ENCODE data around the gene PKIB.
"Not testable (repeated sequence)": the region's sequence is repeated elsewhere in the genome, so short reads cannot be mapped to it uniquely, and the experiment has no call there.

PKIB gene, protein sequence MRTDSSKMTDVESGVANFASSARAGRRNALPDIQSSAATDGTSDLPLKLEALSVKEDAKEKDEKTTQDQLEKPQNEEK

DNA sequence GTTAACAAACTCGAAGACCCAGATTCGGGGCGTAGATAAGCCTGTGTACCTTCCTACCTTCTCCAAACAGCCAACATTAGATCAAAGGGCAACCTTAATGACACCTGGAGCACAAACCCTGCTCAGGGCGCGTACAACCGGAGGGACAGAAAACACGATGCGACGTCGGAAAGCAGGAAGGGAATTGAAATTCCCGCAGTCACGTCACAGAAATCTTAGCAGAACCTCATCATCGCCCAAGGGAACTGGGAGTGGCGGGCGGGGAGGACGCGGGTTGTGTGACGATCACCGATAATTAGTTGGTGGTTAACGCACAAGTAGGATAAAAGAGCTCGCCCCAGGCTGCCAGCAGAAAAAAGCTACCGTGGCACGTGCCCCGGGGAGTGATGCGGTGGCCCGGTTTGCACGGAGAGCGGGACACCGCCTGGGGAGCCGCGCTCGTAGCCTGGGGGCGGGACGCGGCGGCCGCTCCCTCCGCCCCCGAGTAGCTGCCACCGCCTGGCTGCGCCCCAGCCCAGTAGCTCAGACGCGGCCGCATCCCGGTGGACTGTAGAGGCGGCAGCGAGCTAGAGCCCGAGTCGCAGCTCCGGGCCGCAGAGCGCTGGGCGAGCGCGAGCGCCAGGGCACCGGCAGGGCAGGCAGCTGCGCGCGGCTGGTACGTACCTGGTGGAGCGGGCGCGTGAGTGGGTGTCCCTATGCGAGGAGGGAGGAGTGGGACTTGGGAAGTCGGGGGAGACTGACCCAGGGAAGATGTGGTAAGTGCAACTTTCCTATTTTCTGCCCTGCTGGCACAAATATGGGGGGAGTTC is at the start of gene PKIB:
PKIB (plus strand) TSS at position 525 of the 809 bp plus-strand sequence. CDS start 107,390 bp downstream, outside the sequence.
- in situ Hi-C loops (cut with MboI; ENCODE audit: low sequenced_read_pairs): no loop called here

DNA sequence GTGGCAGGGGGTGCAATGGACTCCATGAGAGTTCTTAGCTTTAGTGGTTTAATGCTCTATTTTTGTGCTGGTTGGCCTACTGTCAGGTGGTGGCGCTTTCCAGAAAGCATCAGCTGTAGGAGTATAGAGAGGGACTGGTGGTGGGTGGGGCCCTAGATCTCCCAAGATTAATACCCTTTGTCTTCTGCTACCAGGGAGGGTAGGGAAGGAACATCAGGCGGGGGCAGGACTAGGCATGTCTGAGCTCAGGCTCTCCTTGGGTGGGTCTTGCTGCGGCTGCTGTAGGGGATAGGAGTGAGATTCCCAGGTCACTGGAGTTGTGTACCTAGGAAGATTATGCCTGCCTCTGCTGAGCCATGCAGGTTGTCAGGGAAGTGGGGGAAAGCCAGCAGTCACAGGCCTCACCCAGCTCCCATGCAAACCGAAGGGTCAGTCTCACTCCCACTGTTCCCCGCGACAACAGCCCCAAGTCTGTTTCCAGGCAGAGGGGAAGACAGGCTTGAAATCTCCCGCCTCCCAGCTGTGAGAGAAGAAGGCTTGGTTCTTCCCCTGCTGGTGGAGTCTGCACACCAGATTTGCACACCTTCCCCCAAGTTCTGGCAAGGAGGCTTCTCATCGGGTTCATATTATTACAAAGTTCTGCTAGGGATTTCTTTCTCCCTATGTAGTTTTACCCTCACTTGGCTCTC is 46.7 kb upstream of the PKIB start:
- in situ Hi-C loops (cut with MboI; ENCODE audit: low sequenced_read_pairs): no loop called here

DNA sequence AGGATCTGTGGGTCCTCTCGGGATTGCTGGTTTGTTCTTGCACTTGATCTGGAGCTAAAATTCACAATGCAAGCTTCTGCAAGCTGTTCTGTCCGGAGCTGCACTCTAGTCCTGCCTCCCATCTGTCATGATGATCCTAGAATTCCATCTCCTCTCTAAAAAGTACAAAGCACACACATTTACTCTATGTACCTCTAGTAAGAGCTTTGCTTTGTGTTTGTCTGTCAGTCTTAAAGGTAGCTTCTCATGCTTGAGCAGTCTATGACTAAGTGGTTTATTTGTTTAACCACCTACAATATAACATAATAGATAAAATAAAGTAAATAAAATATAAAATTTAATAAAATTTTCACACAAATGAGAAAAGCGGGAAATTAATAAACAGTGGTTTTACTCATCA is 46.0 kb upstream of the PKIB start:
- in situ Hi-C loops (cut with MboI; ENCODE audit: low sequenced_read_pairs): no loop called here

DNA sequence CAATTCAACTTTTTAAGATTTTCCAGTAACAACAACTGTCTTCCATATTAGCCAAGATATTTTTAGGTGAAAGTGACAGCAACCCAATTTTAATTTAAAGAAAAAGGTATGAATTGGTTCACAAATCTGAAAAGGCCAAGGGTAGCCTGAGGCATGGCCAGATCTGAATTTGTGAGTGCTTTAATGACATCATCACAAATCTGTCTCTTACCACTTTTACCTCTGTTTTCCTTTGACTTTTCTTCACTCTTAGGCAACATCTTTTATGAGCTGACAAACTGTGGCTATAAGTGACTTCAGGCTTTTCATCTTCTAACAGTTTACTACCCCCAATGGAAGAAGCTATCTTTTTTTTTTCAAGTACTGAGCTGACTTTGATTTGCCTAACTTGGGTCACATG is 44.5 kb upstream of the PKIB start:
- in situ Hi-C loops (cut with MboI; ENCODE audit: low sequenced_read_pairs): no loop called here

DNA sequence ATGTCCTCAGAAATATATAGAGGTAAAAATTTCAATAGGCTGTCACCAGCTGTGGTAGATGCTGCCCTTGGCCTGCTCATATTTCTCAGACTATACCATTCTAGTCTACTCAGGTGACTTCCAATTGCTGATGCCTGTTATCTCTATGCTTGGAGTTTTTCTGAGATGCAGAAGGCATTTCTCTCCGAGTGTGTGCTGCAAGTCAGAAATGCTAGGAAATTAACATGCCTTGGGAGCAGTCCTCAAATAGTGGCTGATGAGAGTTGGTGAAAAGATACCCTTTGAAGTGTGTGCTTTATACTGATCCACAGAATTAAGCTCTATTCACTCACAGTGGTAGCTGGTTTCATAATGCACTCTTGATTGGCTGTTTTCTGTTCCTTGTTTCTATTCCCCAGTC is 43.2 kb upstream of the PKIB start:
- in situ Hi-C loops (cut with MboI; ENCODE audit: low sequenced_read_pairs): no loop called here

DNA sequence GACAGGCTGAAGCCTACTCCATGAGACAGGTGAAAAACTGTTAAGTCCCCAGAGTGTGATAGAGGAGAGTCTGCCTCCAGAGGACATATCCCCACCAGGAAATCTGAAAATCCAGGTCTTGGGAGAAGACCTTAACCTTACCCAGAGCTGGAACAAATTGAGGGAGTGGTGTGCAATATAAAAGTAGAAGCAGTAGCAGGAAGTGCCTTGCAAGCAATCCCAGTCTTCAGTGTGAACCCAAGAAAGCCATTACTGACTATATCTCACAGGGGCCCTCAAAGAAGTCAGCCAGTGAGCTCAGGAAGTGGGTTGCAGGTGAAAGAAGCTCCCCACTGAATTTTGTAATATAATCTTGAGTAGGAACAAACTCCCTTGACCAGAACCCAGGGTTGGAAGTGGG is 41.9 kb upstream of the PKIB start:
- in situ Hi-C loops (cut with MboI; ENCODE audit: low sequenced_read_pairs): no loop called here

DNA sequence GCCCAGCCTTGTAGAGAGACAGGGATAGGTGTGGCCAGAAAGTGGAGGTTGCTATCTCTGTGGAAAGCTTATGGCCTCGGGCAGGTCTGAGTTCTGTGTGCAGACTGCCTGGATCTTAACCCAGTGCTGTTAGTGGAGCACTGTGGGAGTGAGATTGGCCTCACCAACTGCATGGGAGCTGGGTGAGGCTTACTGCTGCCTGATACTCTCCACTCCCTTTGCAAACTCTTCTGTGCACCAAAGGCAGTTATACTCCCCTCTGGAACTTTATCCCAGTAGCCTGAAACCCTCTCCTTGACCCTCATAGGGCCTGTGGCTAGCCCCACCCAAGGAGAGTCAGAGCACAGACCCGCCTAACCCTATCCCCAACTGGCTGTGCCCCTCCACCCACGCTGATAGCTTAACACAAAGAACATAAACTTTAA is 41.4 kb upstream of the PKIB start:
- in situ Hi-C loops (cut with MboI; ENCODE audit: low sequenced_read_pairs): no loop called here

DNA sequence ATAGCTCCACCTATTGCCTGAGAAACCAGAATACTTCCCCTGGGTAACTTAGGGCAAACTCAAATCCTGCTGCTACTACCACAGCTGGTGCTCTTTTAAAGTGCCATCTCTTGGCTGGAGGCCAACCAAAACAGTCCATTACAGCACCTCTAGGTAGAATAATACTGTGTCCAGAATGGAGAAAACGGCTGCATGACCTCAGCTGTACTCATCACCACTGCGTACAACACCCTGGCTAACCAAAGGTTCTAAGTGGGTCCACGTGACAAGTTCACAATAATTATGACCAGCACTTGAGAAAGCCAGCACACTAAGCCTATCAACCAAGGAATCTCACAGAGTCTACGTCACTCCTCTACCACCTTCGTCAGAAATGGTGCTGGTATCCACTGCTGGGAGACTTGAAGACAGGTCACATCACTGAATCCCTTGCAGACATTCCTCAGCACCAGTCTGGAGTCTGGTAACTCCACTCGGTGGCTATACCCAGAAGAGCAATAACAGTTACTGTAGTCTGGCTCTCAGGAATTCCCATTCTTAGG is 40.9 kb upstream of the PKIB start:
- in situ Hi-C loops (cut with MboI; ENCODE audit: low sequenced_read_pairs): no loop called here

DNA sequence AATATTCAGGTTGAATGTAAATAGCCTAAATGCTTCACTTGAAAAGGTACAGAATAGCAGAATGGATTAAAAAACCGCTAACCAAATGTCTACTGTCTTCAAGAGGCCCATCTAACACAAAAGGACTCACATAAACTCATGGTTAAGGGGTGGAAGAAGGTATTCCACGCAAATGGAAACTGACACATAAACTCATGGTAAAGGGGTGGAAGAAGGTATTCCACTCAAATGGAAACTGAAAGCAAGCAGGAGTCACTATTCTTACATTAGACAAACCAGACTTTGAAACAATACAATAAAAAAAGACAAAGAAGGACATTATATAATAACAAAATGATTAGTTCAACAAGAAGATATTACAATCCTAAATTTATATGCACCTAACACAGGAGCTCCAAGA is 38.3 kb upstream of the PKIB start:
- in situ Hi-C loops (cut with MboI; ENCODE audit: low sequenced_read_pairs): no loop called here

DNA sequence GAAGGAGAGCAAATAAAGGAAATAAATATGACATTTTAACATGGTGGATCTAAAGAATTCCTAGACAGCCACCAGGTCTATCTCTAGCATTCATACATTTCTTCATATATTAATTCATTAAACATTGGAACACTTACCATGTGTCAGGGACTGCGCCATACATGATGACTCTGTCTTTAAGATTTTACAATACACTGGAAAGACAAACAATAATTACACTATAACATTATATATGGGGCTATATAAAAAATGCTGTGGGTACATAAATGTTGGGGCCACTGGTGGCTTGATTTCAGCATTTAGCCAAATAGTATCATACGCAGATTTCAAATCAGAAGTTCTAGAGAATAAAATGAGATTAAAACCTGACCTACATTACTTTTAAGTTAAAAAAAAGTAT is 33.3 kb upstream of the PKIB start:
- in situ Hi-C loops (cut with MboI; ENCODE audit: low sequenced_read_pairs): no loop called here

DNA sequence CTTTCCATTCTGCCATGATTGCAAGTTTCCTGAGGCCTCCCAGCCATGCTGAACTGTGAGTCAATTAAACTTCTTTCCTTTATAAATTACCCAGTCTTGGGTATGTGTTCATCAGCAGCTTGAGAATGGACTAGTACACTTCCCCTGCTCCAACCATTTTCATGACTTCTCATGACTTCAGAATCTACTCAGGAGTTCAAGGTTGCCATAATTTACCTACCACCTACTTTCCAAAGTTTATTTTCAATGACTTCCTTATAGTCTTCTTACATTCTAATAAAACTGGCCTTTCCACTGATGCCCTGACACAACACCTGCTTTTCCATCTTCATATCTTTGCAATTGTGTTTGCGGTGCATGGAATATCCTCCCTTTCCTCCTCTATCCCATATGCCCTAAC is 31.2 kb upstream of the PKIB start:
- in situ Hi-C loops (cut with MboI; ENCODE audit: low sequenced_read_pairs): no loop called here

DNA sequence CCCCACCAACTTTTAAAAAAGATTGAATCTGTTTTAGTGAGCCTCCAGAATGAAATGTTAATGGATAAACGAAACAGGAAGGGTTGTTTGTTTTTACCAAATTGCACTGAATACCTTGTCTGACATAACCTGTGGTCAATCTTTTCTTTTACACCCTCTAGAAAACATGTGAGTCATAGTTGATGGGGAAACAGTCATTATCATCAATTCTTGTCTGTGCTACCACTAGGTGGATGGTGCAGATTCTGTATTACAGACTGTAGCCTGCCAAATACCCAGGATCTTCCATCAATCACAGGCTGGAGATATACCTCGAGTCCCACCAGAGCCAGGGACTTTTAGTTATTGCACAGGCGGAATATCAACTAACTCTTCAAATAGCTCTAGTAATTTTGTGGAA is 29.5 kb upstream of the PKIB start:
- in situ Hi-C loops (cut with MboI; ENCODE audit: low sequenced_read_pairs): no loop called here

DNA sequence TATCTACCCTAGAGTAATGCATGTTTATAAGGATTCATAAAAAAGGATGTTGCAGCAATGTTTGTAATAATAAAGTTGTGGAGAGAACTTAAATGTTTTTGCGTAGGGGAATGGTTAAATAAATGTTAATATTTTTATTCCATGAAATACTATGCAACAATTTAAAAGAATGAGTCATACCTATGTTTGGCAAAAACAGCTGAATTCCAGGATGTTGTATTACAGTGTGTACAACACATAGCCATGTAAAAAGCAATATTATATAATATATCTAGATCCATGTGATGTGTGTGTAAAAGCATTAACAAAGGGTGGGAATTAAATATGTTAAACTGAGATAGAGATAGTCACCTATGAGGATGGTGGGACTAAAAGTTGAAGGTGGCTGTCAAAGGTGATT is 21.1 kb upstream of the PKIB start:
- in situ Hi-C loops (cut with MboI; ENCODE audit: low sequenced_read_pairs): no loop called here

DNA sequence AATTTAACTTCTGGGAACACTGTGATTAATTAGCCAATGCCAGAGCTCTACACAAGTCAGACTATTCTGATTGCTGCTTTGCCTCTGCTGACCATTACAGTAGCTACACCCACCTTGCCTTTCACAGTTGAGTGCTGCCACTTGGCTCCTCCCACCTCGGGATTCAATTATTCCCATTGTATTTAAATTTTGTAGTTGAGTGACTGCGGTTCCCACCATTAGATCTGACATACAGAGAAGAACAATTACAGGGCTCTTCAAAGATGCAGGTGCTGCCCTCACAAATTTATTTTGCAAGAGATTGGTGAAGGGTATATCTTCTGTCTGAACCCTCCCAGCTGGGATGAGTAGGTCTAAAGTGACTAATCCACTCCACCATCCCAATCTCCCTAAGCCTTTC is 11.9 kb upstream of the PKIB start:
- in situ Hi-C loops (cut with MboI; ENCODE audit: low sequenced_read_pairs): not testable (repeated sequence)

DNA sequence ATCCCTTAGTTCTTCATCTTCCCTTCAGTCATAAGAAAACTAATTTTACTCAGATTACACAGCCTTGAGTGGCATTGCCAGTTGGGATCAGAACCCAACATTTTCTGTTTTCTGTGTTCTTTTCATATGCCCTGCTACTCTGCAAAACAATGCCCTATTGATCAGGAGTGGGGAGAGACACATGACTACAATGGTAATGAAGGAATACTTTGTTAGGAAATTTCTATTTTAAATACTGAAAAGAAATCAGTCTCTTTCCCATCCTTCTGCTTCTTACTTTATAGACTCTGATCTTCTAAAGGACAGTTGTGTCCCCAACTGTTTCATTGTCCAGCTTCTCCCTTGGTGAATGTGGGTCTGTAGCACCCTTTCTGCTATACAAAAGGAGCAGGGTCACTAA is 5.5 kb upstream of the PKIB start:
- in situ Hi-C loops (cut with MboI; ENCODE audit: low sequenced_read_pairs): no loop called here

DNA sequence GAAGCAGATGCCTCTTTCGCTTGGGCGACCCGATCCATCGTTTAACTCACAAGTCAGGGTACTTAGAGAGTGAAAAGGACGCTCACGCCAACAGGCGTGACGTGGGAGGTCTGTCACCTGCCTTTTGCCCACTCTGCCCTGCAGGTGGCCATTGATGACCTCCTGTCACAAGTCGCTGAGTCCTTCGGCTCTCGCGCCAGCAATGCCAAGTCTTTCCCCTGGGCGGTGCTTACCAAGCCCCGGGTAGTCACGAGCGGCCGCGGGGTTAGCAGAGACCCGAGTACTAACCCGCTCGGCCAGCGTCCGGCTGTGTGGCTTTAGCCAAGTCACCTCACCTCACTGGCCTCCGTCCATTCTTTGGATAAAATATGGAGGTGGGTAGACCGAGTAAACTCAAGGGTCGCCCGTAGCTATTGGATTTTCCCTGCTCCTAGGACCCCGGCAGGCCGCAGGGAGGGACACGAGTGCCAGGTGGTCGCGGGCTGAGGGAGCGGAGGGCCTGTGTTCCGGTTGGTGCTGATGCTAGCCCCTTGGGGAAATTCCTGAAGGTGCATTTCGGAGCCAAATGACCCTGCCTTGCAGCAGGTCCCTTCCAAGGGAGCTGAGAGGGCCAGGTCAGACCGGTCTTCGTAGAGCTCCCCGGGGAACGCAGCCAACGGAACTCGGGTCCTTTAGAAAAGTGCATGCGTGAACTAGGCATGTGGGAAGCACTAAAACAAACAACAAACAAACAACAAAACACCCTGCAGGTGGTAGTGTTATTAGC is 668 bp downstream of the PKIB start:
- in situ Hi-C loops (cut with MboI; ENCODE audit: low sequenced_read_pairs): no loop called here

DNA sequence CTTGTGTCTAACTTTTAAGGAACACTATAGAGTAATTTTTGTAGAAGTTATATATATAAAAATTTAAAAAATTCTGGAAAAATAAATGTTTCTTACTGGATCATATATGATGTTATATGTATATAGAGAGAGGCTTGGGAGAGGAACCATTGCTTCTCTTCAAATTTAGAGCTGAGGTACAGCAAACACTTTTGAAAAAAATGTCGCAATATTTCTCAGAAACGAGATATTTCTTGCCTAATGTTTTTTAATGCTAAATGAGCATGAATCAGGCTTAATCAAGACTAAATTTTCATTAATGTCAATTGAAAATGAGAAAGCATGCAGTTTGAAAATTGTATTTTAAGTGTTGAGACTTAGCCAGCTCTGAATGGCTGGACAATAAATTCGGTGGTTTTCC is 2.6 kb downstream of the PKIB start:
- in situ Hi-C loops (cut with MboI; ENCODE audit: low sequenced_read_pairs): no loop called here

DNA sequence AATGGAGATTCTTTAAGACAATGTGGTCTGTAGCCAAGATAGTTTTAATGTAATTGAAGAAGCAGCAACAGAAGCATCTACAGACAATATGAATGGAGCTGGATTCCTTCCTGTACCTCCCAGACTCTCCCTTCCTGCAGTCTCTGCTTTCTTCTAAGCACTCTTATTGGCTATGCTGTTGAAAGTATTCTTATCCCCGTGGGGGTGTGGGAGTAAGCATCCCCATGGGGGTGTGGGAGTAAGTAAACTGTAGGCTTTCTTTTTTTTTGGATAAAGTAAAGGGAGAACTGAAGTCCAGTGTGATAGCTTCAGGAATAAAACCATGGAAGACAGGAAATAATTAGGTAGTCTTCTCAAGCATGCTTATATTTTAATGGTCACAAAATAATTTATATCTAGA is 4.1 kb downstream of the PKIB start:
- in situ Hi-C loops (cut with MboI; ENCODE audit: low sequenced_read_pairs): no loop called here

DNA sequence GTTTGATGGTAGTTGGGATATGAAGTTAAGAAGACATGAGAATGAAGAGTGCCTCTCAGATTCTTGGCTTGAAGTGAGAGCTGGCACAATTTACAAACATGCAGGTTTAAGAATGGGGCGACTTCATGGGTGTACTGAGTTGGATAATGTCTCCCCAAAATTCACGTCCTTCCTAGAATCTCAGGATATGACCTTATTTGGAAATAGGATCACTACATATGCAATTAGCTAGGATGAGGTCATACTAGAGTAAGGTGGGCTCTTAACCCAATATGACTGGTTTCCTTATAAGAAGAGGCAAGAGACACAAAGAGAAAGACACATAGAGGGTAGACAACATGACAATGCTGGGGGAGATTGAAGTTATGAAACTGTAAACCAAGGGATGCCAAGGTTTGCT is 5.2 kb downstream of the PKIB start:
- in situ Hi-C loops (cut with MboI; ENCODE audit: low sequenced_read_pairs): no loop called here

DNA sequence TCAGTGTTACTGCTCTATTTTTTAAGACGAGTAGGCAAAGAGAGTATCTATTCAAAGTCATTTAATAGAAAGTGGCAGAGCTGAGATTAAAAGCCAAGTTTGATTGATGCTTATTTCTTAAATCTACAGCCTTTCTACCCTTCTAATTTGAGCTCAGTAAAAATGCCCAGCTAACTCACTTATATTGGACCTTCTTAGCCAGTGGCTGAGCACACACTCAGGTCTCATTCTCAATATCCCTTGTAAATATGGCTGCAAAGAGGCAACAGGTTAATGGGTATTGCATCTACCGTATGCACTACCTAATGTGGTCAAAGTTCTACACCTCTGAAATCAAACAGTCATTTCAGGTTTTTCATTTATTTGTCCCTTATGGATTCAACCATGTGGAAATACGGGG is 6.7 kb downstream of the PKIB start:
- in situ Hi-C loops (cut with MboI; ENCODE audit: low sequenced_read_pairs): no loop called here

DNA sequence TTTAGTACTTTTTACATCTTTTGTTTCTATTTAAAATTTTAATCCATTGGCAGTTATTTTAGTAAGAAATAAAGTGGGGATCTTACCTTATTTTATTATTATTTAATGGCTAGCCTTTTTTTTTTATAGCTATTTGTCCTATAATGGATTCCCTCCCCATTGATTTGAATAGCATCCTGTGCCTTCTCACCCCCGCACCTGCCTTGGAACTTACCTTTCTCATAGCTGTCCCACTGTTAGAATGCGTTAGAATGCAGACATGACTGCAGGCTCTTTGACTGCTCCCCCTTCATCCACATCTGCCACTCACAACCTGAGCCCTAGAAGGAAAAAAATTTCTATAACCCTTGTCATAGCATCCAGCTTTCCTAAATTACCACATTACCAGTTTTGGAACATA is 9.1 kb downstream of the PKIB start:
- in situ Hi-C loops (cut with MboI; ENCODE audit: low sequenced_read_pairs): no loop called here
